ENCODE data around the gene COMTD1.

GRCh38 chr10:75220274-75220673 is 15.5 kb downstream of the COMTD1 start:
- no peak for TF ChIP-seq CTCF (IDR thresholded peaks at IDR 0.05)
- TF ChIP-seq POLR2A (IDR thresholded peaks at IDR 0.05) = no peak

All from body of pancreas (tissue), 4 donors.